NCI-H774 (cell line): ENCODE results near the gene PLEKHA6.
"Not testable (repeated sequence)": the region's sequence is repeated elsewhere in the genome, so short reads cannot be mapped to it uniquely, and the experiment has no call there.

Experiments used
- DNase-seq: peaks from one replicate; lab custom pipeline; 2025; lab: John Stamatoyannopoulos, UW

The PLEKHA6 gene

DNA sequence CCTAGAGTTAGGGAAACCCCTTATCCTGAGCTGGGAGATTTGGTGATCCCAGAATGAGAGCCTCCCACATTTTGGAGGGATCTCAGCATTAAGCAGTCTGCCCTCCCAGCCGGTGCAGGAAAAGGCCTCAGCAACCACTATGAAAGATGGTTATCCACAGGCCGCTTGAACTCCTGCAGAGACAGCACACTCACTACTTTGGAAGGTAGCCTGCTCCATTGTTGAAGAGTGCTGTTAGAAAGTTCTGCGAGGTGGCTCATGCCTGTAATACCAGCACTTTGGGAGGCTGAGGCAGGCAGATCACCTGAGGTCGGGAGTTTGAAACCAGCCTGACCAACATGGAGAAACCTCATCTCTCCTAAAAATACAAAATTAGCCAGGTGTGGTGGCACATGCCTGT, 48.8 kb downstream of the PLEKHA6 start:
- not testable (repeated sequence) for DNase-seq

- DNase-seq: no peak
Measured at GRCh38 chr1:204308023-204308628, 51.6 kb downstream of the PLEKHA6 start.

DNA sequence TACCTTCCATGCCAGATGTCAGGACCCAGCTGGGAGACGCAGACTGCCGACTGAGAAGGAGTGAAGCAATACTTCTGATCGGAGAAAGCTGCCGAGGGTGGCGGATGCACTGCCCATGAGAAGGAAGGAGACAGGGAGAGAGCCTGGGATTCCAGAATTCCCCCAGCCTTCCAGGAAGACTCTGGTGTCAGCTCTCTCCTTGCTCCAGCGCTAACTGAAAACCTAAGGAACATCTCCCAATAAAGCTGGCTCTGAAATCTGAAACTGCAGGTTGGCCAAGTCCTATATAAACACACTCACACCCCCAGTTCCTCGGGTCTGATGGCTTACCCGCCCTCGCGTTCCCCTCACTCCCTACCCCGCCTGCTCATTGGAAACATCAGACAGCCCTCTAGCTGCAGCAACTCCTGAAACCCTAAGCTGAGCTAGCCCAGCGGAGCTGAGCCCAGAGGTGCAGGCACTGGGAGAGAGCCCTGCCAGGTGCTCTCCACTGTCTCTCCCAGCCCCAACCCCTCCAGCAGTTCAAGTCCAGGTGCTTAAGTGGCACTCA, 52.3 kb downstream of the PLEKHA6 start:
- no peak for DNase-seq

GRCh38 chr1:204306076-204306475, 53.7 kb downstream of the PLEKHA6 start:
- no peak for DNase-seq

DNA sequence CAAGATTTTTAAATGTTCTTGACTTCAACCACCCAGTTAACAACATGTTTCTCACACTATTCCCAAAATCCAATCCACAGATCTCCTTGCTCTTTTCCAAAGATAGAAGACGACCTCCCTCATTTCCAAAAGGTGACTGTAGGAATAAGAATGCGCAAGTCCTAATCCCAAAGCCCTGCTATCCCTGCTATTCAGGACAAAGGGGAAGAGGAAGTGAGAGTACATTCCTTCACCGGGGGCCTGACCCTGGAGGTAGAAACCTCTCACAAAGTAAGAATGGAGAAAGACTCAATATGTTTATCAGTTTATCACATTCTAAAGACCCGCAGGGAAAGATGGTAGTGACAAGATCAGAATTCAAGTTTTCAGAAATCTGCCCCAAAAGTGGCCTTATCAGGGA, 55.7 kb downstream of the PLEKHA6 start:
- no peak for DNase-seq

DNA sequence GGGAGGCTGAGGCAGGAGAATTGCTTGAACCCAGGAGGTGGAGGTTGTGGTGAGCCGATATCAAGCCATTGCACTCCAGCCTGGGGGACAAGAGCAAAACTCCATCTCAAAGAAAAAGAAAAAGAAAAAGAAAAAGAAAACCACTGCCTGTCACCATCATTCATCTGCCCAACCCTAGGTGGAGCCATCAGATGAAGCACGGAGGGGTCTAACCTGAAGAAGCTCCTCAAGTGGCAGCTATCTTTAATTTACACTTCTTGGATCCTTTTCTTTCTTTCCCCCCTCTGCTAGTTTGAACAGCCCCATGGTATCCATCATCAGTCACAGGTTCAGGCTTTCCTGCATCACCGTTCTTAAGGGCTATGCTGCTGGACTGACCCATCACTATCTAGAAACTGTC, 57.0 kb downstream of the PLEKHA6 start:
- DNase-seq: no peak

DNA sequence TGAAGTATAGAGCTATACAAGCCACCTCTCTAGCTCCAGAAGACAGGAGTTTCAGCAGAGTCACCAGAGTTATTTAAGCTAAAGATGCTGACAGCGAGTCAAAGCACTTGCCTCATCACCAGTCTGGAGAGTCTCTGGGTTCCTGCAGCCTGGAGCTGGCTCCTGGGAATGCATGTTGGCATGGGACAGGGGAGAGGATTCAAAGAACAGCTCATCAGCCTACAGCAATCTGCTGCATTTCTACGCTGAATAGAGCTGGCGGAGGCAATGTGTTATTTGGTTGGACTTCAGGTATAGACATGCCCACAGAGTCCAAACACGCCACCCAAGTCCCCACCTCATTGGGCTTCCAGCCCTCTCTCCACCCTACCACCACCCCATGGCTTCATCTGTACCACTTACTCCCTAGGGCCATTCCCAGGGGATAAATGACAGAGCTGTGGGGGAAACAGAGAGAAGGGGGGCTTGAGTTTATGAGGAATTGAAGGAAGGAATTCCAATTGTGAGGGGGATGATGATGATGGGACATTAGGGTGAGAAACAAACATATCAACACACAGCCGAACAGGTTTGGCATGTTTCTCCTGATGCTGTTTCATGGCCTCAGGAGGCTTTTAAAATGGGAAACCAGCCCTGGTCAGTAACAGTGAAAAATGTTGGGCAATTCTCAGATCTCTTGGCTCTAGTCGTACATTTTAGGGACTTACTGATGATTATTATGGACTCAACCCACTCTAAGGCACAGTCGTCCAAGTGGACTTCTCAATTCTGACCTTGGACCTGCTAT, 58.4 kb downstream of the PLEKHA6 start:
- no peak for DNase-seq

DNA sequence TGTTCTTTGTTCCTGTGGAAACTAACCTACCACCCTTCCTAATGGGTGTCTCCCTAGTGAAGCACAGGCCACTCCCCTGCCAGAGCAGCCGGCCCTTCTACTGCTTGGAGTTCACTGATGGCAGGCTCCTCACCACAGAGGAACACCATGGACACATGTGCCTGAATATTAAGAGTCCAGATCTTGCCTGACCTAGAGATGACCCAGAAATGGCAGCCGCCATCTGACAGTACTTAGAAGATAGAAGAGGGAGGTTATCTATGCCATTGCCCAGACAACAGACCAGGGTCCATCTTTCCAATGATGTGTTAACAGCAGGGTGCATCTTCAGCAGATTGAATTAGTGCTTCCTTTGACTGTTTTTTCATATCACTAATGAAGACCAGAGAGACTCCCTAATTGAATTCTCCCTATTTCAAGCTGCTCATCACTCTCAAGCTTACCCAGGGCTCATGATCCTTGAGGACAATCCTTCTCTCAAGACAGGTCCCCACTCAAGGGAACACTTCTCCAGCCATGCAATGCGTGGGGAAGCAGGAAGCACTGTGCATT, 59.8 kb downstream of the PLEKHA6 start:
- no peak for DNase-seq

DNA sequence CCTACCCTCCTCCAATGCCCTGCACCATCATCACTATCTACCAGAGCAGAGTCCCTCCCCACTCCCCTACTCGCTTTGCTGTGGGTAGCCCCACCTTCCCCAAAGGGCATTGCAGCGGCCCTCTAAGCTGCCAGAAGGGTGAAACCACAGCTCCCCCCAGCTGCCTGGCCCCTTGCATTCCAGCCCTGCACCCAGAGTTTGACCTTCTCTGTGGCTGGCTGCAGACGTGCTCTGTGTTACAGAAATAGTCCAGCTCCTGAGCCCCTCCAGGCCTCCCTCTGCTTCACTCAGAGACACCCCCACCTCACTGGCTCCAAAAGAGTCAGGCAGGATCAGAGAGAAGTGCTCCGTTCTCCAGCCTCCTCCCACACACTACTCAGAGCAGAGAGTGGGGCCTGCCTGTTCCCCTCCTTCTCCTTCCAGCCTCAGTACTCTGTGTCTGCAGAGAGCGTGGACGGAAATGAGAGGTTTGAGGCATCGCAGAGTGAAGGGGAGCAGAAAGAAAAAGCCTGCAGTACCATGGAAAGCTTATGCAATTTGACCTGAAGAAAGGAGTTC, 63.2 kb downstream of the PLEKHA6 start:
- no peak for DNase-seq

DNA sequence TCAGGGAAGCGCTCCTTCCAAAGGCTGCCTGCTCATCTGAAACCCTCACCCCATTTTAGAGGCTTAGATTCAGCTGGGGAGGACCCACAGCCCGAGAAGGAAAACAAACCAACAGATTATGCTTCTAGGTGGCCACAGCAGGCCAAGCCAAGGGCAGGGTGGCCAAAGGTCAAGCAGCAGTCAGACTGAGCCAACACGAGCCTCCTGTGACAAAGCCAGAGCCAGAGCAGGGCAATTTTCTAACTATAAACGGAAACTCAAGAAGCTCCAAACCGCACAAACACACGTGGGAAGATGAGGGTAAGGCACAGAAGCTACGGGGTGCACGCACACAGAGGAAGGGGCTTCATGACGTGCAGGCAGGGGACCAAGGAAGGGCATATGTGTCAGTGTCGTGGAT, 64.1 kb downstream of the PLEKHA6 start:
- DNase-seq: no peak

GRCh38 chr1:204294357-204294756, 65.4 kb downstream of the PLEKHA6 start:
- no peak for DNase-seq

DNA sequence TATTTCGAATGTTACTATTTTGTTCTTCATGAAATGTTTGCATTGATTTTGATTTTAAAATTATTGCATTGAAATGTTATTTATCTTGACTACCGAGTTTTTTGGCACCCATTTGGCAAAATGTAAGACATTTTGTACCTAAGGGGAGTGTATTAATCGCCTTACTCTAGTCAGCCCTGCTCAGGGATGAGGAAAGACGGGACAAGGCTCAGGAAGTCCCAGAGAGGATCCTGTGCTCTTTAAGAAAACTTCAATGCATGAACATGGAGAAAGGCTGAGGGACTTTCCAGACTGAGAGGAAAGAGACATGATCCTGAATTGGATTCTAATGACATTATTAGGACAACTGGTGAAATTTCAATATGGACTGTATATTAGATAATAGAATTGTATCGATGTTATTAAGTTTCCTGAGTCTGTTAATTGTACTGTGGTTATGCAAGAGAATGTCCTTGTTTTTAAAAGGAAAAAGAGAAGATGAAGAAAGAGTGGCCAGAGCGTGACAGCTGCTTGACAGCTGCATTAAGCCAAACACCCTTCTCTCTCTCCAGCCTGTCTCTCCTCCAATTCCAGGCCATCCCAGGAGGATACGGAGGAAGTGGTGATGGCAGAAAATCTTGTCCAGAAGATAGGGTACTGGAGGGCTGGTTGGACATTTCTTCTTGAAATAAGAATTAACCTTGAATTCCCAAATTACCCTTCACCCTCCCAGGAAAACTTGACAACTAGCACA, 66.0 kb downstream of the PLEKHA6 start:
- no peak for DNase-seq

- DNase-seq: no peak
Measured at GRCh38 chr1:204292740-204293139, 67.0 kb downstream of the PLEKHA6 start.

DNA sequence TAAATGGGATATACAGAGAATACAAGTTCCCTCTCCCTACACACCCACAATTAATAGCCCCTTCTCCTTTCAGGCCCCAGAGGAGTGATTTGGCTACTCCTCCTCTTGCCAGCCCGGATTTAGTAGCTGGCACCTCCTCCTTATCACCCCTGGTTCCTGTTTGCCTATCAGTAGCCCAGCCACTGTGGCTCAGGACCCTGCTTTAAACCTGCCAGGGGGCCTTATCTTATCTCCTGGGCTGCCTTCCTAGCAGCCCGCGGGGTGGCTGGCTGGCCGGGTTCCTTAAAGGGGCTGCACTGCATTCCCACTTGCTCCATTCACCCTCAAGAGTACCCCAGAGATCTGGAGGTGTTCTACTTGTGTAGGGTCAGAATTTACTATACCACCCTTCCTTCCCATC, 70.4 kb downstream of the PLEKHA6 start:
- DNase-seq: no peak

DNA sequence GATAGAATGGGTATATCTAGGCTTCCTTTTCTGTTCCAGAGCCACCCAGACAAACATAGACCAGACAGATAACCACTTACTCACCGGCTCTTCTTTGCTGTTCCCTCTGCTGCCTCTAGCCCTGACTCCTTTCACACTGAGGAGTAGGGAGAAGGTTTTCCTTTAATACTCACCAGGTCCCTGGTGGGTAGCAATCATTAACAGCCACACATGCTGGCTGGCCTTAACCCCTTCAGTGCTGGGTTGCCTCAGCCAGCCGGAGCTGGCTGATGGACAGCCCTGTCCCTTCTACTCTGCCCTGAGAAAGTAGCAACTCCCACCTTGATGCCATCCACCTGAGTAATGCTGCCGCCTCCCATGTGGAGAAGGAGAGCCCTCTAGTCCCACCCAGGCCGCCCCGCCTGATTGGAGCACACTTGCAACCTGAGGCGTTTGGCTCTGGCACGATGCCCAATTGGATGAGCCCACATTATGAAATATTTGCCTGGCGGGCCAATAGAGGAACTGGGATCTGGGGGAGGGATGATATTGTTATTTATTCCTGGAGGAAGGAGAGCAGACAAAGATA, 71.6 kb downstream of the PLEKHA6 start:
- DNase-seq: no peak

GRCh38 chr1:204287466-204287891, 72.2 kb downstream of the PLEKHA6 start:
- no peak for DNase-seq

DNA sequence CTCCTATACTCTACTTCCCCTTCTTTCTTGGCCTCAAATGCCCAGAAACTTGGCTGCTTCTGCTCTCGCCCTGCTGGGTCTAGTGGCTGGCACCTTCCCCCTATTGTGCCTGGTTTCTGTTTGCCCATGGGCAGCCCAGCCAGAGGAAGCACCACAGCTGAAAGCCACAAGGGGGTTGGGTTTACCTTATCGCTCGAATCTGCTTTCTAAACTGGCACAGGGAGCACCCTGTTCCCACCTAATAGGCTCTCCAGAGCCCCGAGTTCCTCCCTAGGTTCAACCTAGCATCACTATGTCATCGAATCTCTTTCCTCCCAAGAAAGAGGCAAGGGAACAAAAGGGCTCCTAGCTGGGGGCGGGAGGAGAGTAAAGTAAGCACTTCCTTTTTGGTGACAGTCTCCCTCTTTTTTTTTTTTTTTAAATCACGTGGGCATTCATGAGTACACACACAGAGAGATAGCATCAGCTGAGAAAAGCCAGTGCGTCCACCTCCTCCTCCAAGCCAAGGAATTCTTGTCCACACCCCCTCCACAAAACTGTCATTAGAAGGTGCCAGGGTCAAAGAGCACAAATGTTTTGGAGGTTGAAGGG, 72.8 kb downstream of the PLEKHA6 start:
- DNase-seq: peak; percentile 36

- DNase-seq: no peak
Measured at GRCh38 chr1:204286315-204286714, 73.4 kb downstream of the PLEKHA6 start.

- DNase-seq: no peak
Measured at GRCh38 chr1:204285436-204286305, 74.1 kb downstream of the PLEKHA6 start.

DNA sequence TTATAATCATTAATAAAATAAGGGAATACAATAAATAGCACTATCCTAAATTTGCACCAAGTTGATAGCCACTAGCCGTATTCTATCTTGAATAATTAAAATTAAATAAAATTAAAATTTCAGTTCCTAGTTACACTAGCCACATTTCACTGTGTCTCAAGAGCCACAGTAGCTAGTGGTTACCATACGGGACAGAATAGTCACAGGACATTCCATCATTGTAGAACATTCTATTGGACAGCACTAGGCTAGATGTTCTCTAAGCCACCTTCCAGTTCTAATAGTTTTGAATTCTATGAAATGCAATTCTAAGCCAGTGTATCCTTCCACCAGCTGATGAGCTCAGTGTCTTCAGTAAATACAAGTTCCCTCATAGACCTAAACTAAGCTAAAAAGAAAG, 74.8 kb downstream of the PLEKHA6 start:
- DNase-seq: no peak
